Measurements from ENCODE around the gene CCSER1. TPM values are rescaled to one million over a fixed set of nuclear protein-coding genes. Genes with fewer than 3 reads are reported as not detected.

Gene CCSER1
- total and polyA plus RNA-seq, 2 of the 8 experiments (the other 6 are each of a cell fraction or from before 2014, with no cell fraction given), result 0.26 to 0.84 TPM

DNA sequence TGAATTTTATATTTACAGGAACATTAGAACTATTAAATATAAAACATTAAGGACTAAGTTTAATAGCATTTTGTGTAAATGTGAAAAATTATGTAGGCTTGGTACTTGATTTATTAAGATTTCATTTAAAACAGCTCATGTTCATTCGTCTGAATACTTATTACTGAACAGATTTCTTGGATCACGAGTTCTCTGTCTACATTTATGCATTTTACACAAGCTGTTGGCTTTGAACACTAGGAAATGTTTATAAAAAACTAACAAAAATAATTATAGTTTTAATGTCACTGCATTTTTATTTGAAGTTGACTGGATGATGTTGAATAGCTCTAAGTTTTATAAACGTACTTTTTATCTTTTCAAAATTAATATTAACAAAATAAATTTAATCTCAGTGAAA, 888.7 kb downstream of the CCSER1 start:
- CTCF ChIA-PET (ENCODE audit: partially characterized antibody), result interaction anchor here (0.6 to 1.3 kb wide), 2 partner anchors 18 to 98 kb away, joined by 3 to 6 read pairs; no protein-coding TSS in a partner anchor
- WGBS, 2 experiments (ENCODE audit: extremely low coverage in 1 of 2, insufficient coverage in 1 of 2, insufficient read length in 1 of 2, insufficient replicate concordance in 2 of 2, low coverage in 1 of 2, low lambda C conversion rate in 2 of 2, missing lambda C conversion rate in 1 of 2), result 81% methylated on average over 3 of the region's 3 CpGs; no CpG with 5 or more reads in 1 of the 2 experiments
- TF ChIP-seq MAFK (IDR thresholded peaks at IDR 0.05; ENCODE audit: low read depth, low read length), result no peak
- no peak for TF ChIP-seq KDM5A (IDR thresholded peaks at IDR 0.05; ENCODE audit: low read length)
- no peak for TF ChIP-seq BRCA1 (IDR thresholded peaks at IDR 0.05; ENCODE audit: low read depth, low read length)
- TF ChIP-seq TAF1 (IDR thresholded peaks at IDR 0.05; ENCODE audit: low read depth, low read length), result no peak
- no peak for TF ChIP-seq TCF12 (IDR thresholded peaks at IDR 0.05; ENCODE audit: low read depth, low read length)
- no peak for TF ChIP-seq BACH1 (IDR thresholded peaks at IDR 0.05; ENCODE audit: low read length)
- TF ChIP-seq EGR1 (IDR thresholded peaks at IDR 0.05; ENCODE audit: borderline replicate concordance, low read depth, low read length), result no peak
- no peak for TF ChIP-seq ZNF274 (IDR thresholded peaks at IDR 0.05; ENCODE audit: borderline replicate concordance, extremely low read depth, low read length)
- no peak for TF ChIP-seq POLR2AphosphoS5 (IDR thresholded peaks at IDR 0.05; ENCODE audit: low read depth, low read length)
- no peak for TF ChIP-seq SP1 (IDR thresholded peaks at IDR 0.05; ENCODE audit: low read depth, low read length)
- no peak for TF ChIP-seq CHD2 (IDR thresholded peaks at IDR 0.05; ENCODE audit: low read length)
- TF ChIP-seq, protein P1, sequence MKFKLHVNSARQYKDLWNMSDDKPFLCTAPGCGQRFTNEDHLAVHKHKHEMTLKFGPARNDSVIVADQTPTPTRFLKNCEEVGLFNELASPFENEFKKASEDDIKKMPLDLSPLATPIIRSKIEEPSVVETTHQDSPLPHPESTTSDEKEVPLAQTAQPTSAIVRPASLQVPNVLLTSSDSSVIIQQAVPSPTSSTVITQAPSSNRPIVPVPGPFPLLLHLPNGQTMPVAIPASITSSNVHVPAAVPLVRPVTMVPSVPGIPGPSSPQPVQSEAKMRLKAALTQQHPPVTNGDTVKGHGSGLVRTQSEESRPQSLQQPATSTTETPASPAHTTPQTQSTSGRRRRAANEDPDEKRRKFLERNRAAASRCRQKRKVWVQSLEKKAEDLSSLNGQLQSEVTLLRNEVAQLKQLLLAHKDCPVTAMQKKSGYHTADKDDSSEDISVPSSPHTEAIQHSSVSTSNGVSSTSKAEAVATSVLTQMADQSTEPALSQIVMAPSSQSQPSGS (IDR thresholded peaks at IDR 0.05; ENCODE audit: low read length), result no peak
- no peak for TF ChIP-seq HDAC2 (IDR thresholded peaks at IDR 0.05; ENCODE audit: borderline replicate concordance in 1 of 2, low read depth in 2 of 2, low read length in 2 of 2)
- TF ChIP-seq SP4 (IDR thresholded peaks at IDR 0.05; ENCODE audit: low read length), result no peak
- TF ChIP-seq SUZ12 (IDR thresholded peaks at IDR 0.05; ENCODE audit: low read length), result no peak

More for the DNA sequence above, 888.7 kb downstream of the CCSER1 start:
- Histone ChIP-seq H3K4me3 (ENCODE audit: extremely low read depth in 1 of 4, insufficient read depth in 2 of 4, low read depth in 3 of 4, low read length in 4 of 4) (no peak overlapping the region), H2AK5ac (ENCODE audit: low read depth, low read length) (no peak overlapping the region), H3K14ac (ENCODE audit: insufficient read length) (no peak overlapping the region), H3K4me1 (replicated peaks in 1 of 4; ENCODE audit: control insufficient read depth in 3 of 4, insufficient read depth in 4 of 4, low read length in 3 of 4) (peaks cover 0 to 6% (median 0%) of the 10 kb centered on the region in 4 experiments; a peak in 1 of 7 replicates), H3K79me2 (ENCODE audit: control insufficient read depth in 1 of 2, insufficient read depth in 2 of 2, low read length in 2 of 2) (no peaks in the 10 kb centered on the region), H3K23ac (ENCODE audit: insufficient read length) (no peak overlapping the region), H4K5ac (ENCODE audit: insufficient read length, low read depth, low read length) (no peak overlapping the region), H3K36me3 (ENCODE audit: control insufficient read depth in 2 of 4, insufficient read depth in 4 of 4, low read length in 3 of 4) (no peaks in the 10 kb centered on the region), H3K4ac (replicated peaks; ENCODE audit: insufficient read length, low read depth, low read length) (no peak overlapping the region), H3K9me3 (ENCODE audit: insufficient read depth in 2 of 2, low read depth in 1 of 2, low read length in 1 of 2) (no peaks in the 10 kb centered on the region), H3K27me3 (replicated peaks in 1 of 4; ENCODE audit: control insufficient read depth in 3 of 4, extremely low read depth in 1 of 4, insufficient read depth in 3 of 4, low read length in 3 of 4) (no peaks in the 10 kb centered on the region), H2BK20ac (ENCODE audit: low read length) (no peak overlapping the region), H4K20me1 (replicated peaks in 1 of 2; ENCODE audit: control insufficient read depth in 1 of 2, insufficient read depth in 2 of 2, low read length in 2 of 2) (no peaks in the 10 kb centered on the region), H2BK15ac (ENCODE audit: low read length) (no peak overlapping the region), H3K79me1 (ENCODE audit: low read depth, low read length) (no peaks in the 10 kb centered on the region), H3K4me2 (ENCODE audit: insufficient read depth in 1 of 2, low read depth in 2 of 2, low read length in 2 of 2) (no peak overlapping the region), H4K91ac (replicated peaks; ENCODE audit: insufficient read length, low read length) (no peak overlapping the region), H3K56ac (replicated peaks; ENCODE audit: insufficient read length, low read depth, low read length) (no peak overlapping the region), H2BK12ac (ENCODE audit: low read depth, low read length) (no peak overlapping the region), H3K18ac (ENCODE audit: extremely low read depth, low read length) (no peak overlapping the region), H3K27ac (ENCODE audit: low read depth, low read length) (no peak overlapping the region), H4K8ac (ENCODE audit: extremely low read depth, insufficient read depth, low read length) (no peak overlapping the region), H3K23me2 (ENCODE audit: low read depth, low read length) (no peaks in the 10 kb centered on the region), H2AFZ (ENCODE audit: low read length) (no peak overlapping the region), H2BK120ac (replicated peaks; ENCODE audit: low read depth, low read length) (no peak overlapping the region), H3K9ac (replicated peaks in 1 of 4; ENCODE audit: extremely low read depth in 1 of 4, low read depth in 3 of 4, low read length in 3 of 4) (no peak overlapping the region), H2BK5ac (ENCODE audit: low read depth, low read length) (no peak overlapping the region)
- DNase-seq (ENCODE audit: low read depth in 1 of 2, low spot score in 2 of 2) (no peak), FAIRE-seq (no peak)
- POLR2A ChIA-PET (ENCODE audit: partially characterized antibody), result no interaction called here
